ENCODE results near the gene PSG7.
"Not testable (repeated sequence)": the region's sequence is repeated elsewhere in the genome, so short reads cannot be mapped to it uniquely, and the experiment has no call there.

The PSG7 gene

DNA sequence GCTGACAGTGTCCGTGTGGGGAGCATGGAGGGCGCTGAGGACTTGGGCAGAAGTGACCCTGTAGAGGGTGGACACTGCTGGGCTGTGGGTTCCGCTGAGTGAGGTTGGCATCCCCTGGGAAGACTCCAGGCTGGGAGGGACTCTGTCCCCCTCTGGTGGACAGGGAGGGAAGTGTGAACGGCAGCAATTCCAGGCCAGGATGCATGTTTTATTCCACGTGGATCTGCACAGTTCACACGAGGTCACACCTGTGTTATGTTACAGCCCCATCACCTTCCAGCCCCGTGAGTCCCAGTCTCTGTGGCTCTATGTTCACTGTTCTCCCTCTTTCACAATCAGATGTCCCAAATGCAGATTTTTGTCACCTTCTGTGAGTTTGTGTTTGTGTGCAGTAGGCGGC lies 55.7 kb downstream of the PSG7 start:
- H3K4me1 ChIP-seq (ENCODE audit: insufficient read depth, low read length); H3K27me3 ChIP-seq (ENCODE audit: control insufficient read depth in 1 of 2, insufficient read depth in 2 of 2, low read length in 2 of 2); H3K27ac ChIP-seq (ENCODE audit: low read depth, low read length); H3K9me3 ChIP-seq (ENCODE audit: low read length); H3K9ac ChIP-seq (ENCODE audit: low read length); H3K36me3 ChIP-seq (ENCODE audit: insufficient read depth, low read length); H3K4me3 ChIP-seq (ENCODE audit: low read depth in 1 of 2, low read length in 2 of 2): not testable (repeated sequence)

DNA sequence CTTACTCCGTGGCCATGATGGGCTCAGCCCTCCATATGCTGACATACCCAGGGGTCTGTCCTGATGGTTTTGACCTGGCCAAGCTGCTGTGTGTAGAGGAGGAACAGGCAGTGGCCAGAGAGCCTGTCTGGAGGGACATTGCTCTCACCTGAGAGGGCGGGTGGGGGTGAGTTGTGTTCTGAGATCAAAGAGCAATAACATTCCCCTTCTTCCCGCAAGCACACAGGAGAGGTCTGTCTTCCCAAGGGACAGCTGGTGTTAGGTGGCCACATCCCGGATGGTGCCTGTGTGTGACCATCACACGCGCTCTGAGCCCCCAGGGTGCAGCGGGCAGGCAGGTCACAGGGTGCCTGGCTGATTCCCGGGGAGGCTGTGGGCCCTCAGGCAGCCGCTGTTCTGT lies 56.4 kb downstream of the PSG7 start:
- H3K9ac ChIP-seq (ENCODE audit: low read length); H3K4me3 ChIP-seq (ENCODE audit: low read depth in 1 of 2, low read length in 2 of 2); H3K27me3 ChIP-seq (ENCODE audit: control insufficient read depth in 1 of 2, insufficient read depth in 2 of 2, low read length in 2 of 2); H3K9me3 ChIP-seq (ENCODE audit: low read length); H3K36me3 ChIP-seq (ENCODE audit: insufficient read depth, low read length); H3K27ac ChIP-seq (ENCODE audit: low read depth, low read length); H3K4me1 ChIP-seq (ENCODE audit: insufficient read depth, low read length): not testable (repeated sequence)

DNA sequence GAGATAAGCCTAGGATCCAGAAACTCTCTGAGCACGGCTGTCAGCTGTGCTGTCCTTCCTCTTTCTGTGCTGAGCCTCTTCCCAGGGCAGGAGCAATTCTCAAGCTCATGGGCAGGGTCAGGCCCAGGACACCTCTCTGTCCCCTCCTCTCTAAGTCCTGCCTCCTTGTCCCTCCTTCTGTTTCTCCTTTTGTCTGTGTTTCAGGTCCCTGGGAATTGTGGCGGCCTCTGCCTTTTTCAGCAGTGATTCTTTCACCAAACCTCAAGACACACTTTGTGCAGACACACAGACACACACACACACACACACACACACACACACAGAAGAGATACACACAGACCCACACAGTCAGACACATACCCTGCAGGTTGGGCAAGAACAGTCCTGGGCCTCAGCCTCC lies 57.4 kb downstream of the PSG7 start, which contains the start of gene PSG1:
Gene PSG1 (minus strand): TSS at position 101 of the 400 bp plus-strand sequence. CDS start 132 bp downstream, outside the sequence.
- no peaks in the 10 kb centered on the region for H3K27me3 ChIP-seq (ENCODE audit: control insufficient read depth in 1 of 2, insufficient read depth in 2 of 2, low read length in 2 of 2)
- H3K27ac ChIP-seq (ENCODE audit: low read depth, low read length), result no peak within 1 kb of the TSS

DNA sequence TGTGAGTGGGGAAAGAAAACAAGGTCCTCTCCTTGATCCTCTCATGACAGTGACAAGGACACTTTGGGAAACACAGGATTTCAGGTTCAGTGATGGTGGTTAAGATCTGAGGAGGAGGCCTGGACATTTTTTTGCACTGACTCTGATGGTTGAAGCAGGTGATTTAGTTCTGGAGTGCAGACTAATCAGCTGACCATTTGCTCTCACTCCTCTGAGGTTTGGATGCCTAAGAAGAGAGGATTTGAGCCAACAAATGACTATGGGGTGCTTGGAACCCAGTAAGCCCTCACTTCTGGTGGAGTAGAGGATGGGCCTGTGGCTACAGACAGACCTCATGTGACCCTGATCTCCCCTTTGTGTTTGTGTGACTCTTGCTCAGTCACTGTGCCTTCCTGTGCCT lies 60.4 kb downstream of the PSG7 start:
- H3K4me3 ChIP-seq (ENCODE audit: low read depth in 1 of 2, low read length in 2 of 2); H3K9me3 ChIP-seq (ENCODE audit: low read length); H3K36me3 ChIP-seq (ENCODE audit: insufficient read depth, low read length); H3K27me3 ChIP-seq (ENCODE audit: control insufficient read depth in 1 of 2, insufficient read depth in 2 of 2, low read length in 2 of 2); H3K9ac ChIP-seq (ENCODE audit: low read length); H3K27ac ChIP-seq (ENCODE audit: low read depth, low read length); H3K4me1 ChIP-seq (ENCODE audit: insufficient read depth, low read length): not testable (repeated sequence)

More for the DNA sequence above, 57.4 kb downstream of the PSG7 start, which contains the start of gene PSG1:
- H3K4me1 ChIP-seq (ENCODE audit: insufficient read depth, low read length), result no peaks in the 10 kb centered on the region
- no peak within 1 kb of the TSS for H3K9ac ChIP-seq (ENCODE audit: low read length)
- no peak within 1 kb of the TSS for H3K4me3 ChIP-seq (ENCODE audit: low read depth in 1 of 2, low read length in 2 of 2)
- no peaks in the 10 kb centered on the region for H3K36me3 ChIP-seq (ENCODE audit: insufficient read depth, low read length)
- H3K9me3 ChIP-seq (ENCODE audit: low read length), result no peaks in the 10 kb centered on the region

DNA sequence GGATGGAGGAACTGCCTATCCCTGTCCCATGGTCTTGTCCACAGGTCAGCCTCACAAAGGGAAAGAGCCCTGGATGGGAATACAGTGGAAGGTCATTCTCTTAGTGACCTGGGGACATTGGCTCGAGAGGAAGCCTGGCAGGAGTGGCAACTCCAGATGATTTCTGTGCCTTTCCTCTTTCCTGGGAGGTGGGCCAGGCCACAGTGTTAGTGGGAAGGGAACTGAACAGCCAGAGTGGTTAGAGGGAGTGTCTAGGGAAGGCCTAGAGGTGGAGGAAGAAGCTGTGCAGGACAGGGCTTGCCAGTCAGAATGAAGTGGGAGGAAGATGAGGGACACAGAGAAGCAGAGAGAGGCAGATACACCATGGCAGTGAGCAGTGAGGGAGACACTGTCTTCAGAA lies 61.1 kb downstream of the PSG7 start:
- not testable (repeated sequence) for H3K36me3 ChIP-seq (ENCODE audit: insufficient read depth, low read length); H3K9ac ChIP-seq (ENCODE audit: low read length); H3K4me3 ChIP-seq (ENCODE audit: low read depth in 1 of 2, low read length in 2 of 2); H3K4me1 ChIP-seq (ENCODE audit: insufficient read depth, low read length); H3K9me3 ChIP-seq (ENCODE audit: low read length); H3K27ac ChIP-seq (ENCODE audit: low read depth, low read length); H3K27me3 ChIP-seq (ENCODE audit: control insufficient read depth in 1 of 2, insufficient read depth in 2 of 2, low read length in 2 of 2)

DNA sequence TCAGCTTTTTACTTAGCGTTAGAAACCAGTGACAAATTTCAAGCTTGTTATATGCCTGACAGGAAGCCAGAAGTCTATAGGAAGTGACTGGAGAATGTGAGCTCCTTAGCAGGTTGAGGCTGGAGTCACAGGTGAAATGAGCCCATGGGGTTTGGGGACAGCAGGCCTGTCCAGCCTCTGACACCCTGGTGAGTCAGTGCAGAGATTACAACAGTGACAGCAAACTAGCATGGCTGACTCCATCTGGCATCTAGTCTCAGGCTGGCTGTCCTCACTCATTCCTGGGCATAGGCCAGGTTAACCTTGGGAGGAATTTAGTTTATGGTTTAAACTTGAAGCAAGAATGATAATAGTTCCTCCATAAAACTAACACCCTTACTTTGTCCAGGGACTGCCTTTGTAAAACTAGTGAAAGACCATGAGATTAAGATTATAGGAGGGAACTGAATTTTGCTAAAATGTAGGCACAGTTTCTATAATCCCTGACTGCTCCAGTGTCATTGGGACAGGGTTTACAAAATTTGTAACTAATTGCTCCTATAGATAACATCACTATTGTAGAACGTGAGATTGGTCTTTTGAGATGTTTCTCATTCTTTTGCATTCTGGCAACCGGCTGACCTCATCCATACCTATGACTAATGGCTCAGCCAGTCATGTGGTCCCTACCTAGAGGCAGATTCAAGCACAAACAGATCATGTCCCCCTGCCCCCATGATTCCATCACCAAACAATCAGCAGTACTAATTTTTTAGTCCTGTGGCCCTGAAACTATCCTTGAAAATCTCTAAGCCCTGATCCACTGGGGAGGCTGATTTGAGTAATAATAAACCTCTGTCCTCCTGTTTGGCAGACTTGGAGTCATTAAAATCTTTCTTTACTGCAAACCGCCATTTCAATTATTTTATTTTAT lies 61.9 kb downstream of the PSG7 start:
- not testable (repeated sequence) for H3K9ac ChIP-seq (ENCODE audit: low read length); H3K4me3 ChIP-seq (ENCODE audit: low read depth in 1 of 2, low read length in 2 of 2); H3K36me3 ChIP-seq (ENCODE audit: insufficient read depth, low read length); H3K4me1 ChIP-seq (ENCODE audit: insufficient read depth, low read length); H3K27me3 ChIP-seq (ENCODE audit: control insufficient read depth in 1 of 2, insufficient read depth in 2 of 2, low read length in 2 of 2); H3K27ac ChIP-seq (ENCODE audit: low read depth, low read length); H3K9me3 ChIP-seq (ENCODE audit: low read length)

DNA sequence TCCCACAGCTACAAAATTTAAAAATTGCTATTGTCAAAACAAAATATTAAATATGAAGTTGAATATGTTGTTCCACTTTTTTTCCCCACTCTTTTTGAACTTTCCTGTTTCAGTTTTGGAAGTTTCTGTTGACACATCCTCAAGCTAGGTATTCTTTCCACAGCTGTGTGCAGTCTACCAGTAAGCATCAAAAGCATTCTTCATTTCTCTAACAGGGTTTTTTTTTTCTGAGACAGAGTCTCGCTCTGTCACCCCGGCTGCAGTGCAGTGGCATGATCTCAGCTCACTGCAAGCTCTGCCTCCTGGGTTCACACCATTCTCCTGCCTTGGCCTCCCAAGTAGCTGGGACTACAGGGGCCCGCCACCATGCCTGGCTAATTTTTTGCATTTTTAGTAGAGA lies 62.9 kb downstream of the PSG7 start:
- not testable (repeated sequence) for H3K4me1 ChIP-seq (ENCODE audit: insufficient read depth, low read length); H3K9ac ChIP-seq (ENCODE audit: low read length); H3K36me3 ChIP-seq (ENCODE audit: insufficient read depth, low read length); H3K9me3 ChIP-seq (ENCODE audit: low read length); H3K27me3 ChIP-seq (ENCODE audit: control insufficient read depth in 1 of 2, insufficient read depth in 2 of 2, low read length in 2 of 2); H3K4me3 ChIP-seq (ENCODE audit: low read depth in 1 of 2, low read length in 2 of 2); H3K27ac ChIP-seq (ENCODE audit: low read depth, low read length)
